ENCODE results near the gene SEMA4D.

- TF ChIP-seq CTCF (IDR thresholded peaks at IDR 0.05 in 4 of 5, conservative IDR thresholded peaks at IDR 0.05 in 1 of 5) = no peak
- TF ChIP-seq POLR2A (IDR thresholded peaks at IDR 0.05) = no peak
Measured at GRCh38 chr9:89462817-89463683, 34.9 kb downstream of the SEMA4D start.

Data from gastrocnemius medialis (tissue), 4 donors.